GM18907 (cell line): ENCODE data around the gene NDOR1.

Experiments
- ATAC-seq: cut with Tn5 transposase; IDR thresholded peaks from one replicate; pipeline ENCODE4 v1.9.1; 2021; ENCODE audit warnings: mild to moderate bottlenecking, moderate library complexity; ENCODE audit not compliant: unreplicated experiment

The NDOR1 gene

DNA sequence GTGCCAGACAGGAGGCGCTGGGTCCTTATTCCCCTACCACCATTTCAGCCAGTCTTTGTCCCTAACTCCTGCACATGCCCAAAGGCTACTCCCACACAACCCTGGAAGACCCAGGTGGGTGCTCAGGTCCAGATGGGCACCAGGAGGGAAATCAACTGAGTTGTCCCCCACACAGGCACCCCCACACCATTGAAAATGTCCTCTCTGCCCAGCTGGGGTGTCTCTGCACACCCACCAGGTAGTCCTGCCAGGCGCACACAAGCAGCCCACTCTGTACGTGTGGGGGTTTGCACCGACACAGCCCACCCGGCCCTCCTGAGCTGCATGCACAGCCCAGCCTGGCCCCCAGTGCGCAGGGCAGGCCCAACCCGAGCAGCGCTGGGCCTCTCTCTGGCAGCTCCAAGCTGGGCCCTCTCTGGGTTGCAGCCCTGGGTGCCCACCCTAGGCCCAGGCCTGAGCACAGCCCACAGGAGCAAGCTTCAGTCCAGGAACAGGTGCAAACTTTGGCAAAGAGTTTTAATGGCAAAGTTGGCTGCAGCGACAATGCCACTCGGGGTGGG lies 14.3 kb downstream of the NDOR1 start:
- no peak for ATAC-seq

GRCh38 chr9:137220317-137221094 lies 15.0 kb downstream of the NDOR1 start:
- no peak for ATAC-seq

- ATAC-seq, result no peak
These were observed 15.6 kb downstream of the NDOR1 start for GRCh38 chr9:137221095-137221505.

DNA sequence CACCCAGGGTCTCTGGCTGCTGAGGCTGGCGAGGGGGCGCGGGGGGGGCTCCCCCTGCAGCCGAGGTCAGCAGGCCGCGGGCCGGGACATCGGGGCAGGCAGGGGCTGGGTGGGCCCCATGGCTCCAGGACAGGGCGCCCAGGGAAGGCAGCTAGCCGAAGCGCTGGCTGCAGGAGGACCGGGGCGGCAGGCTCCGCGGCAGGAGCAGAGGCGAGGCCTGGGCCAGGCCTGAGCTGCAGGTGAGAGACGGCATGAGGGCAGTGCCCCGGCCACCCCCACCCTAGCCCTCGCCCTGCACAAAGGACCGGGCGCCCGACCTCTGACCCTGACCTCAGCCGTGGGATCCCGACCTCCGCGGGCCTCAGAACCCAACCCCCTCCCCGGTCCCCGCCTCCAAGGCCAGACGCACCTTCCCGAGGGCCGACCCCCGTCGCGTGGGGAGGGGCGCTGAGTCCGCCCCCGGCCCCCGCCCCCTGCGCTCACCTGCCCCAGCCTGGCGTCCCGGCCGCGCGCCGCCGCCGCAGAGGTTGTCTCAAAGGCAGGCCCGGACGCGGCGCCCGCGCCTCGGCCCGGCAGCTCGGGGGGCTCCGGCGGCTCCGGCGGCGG lies 16.1 kb downstream of the NDOR1 start:
- no peak for ATAC-seq

- ATAC-seq, result peak; percentile 6
These were observed 16.9 kb downstream of the NDOR1 start, which contains the start of gene RNF208 for GRCh38 chr9:137222190-137223077. Gene RNF208, minus strand, starts transcription at chr9:137222240. Its CDS starts 1,028 bp downstream, at chr9:137221212.

DNA sequence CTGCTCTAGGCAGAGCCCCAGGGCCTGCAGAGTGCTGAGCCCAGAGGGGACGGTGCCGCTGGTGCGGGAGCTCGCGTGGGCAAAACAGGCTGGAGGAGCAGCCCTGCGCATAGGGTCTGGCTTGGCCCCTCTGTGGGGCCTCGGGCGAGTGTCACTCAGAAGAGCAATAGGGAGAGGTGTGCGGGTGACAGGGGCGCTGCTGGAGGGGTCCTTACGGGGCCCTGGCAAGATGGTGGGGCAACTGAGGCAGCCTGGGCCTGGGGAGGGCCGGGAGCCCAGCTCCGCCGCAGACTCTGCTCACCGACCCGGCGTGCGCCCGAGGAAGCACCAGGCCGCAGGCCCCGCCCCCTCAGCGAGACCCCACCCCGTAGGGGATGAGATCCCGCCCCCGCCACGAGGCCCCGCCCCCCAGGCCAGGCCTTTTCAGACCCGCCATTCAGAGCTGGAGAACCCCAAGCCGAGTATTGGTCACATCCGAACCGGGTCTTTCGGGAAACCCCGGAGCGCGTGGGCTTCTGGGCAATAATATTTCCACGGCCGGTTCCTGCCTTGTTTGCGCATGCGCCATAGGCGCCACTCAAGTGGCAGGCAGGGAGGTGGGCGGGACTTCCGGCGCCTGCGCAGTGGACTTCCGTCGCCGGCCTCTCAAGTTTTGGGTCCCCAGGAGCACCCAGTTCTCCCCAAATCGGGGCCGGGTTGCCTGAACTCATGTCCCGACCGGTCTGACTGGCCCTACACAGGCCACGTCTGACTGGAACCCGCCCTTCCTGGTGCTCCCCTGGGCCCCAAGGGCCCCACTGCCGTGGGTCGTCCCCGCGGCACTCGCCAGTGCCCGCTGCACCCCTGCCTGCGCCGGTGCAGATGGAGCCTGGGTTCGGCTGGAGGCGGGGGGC lies 17.8 kb downstream of the NDOR1 start:
- ATAC-seq, result peak; percentile 63

DNA sequence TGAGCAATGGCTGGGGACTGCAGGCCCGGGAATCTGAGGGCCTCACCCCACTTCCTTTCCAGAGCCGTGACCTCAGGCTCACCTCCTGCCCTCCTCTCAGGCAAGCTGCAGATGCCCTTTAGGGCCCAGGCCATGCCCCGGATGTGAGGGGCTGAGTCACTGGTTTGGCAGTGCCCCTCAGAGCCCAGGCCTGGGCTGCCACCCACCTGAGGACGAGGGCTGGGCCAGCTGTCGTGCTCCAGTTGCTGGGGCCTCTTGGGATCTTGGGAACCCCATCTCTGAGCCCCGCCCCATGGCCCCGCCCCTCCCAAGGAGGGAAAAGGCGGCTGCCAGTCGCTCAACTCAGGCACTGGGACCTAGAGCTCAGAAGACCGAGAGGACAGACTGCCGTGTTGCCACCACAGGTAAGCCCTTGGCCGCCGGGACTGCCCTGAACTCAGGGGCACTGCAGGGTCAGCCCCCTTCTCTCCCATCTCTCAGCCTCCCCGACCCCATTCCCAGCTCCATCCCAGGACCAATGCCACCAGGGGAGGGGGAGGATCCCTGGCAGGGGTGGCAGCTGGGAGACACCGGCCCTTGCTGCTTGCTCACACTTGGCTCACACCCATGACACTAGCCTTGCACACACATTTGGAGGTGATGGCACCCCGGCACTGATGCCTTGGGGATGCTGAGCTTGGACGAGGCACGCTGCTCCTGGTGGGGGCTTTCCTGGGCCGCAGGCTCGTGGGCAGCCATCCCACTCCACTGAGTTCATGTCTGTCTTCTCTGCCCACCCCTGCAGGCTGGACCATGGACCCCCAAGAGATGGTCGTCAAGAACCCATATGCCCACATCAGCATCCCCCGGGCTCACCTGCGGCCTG lies 19.6 kb downstream of the NDOR1 start, which contains the start of gene CYSRT1:
CYSRT1 (plus strand) TSS at position 345 of the 865 bp plus-strand sequence; CDS start at position 793, 448 bp downstream.
- no peak for ATAC-seq

GRCh38 chr9:137225699-137226331 lies 20.3 kb downstream of the NDOR1 start:
- ATAC-seq, result no peak

DNA sequence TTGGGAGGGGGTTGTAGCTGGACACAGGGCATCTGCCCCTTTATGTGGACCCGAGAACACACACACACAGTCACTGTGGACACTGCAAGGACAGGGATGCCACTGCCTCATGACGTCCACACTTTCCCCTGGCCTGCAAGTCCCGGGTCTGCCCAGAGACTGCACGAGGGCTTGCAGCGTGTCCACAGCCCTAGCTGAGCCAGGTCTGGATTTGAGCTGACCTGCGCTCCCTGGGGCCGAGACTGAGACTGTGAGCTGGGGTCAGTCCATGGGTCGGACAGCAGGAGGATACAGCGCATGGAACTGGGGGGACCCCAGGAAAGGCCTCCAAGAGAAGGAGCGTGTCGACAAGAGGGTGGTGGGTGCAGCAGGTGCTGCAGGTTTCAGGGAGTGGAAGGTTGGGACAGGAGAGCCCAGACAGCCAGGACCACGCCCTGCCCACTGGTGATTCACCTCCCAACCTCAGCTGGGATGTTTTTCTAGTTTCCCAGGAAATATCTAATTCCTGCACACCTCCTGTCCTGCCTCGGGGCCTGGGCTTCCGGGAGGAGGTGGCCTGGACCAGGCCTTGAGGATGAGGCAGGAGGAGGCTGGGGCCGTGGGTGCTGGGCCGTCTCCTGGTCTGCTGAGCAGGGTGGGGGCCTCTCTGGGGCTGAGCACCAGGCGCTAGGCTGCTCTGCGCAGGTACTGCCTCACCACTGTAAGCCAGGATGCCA lies 21.0 kb downstream of the NDOR1 start:
- no peak for ATAC-seq

DNA sequence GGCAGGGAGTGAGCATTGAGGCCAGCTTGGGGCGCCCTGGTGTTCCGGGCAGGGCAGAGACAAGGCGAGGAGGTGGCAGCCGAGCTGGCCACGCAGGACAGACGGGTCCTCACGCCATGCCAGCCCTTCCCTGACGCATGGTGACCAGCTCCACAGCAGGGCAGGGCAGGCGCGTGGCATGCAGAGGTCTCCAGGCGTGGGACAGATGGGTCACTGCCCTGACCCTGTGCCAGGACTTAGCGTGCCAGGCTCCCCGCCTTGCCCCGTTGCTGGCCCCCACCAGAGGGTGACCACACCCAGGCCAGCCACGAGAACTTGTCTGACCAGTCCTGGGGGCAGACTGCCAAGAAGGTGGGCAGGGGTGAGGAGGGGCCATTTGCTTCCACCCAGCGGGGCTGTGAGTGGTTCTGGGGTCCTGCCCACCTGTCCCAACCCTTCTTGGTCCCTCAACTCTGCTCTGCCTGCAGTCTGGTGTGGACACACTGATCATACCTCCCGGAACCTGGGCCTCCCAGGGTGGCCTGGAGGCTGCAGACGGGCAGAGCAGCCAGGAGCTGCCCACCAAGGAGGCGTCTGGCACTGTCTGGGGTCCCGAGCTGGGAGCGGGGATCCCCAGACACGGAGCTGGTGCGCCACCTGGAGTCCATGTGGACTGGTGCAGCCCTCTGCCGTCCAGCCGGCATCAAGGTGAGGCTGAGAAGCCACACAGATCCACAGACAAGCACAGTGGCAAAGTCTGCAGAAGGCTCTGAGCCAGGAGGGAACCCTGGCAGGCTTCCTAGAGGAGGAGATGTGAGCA lies 21.8 kb downstream of the NDOR1 start, which contains the start of gene RNF224:
RNF224 (plus strand) TSS at position 449 of the 799 bp plus-strand sequence. CDS start 834 bp downstream, outside the sequence.
- ATAC-seq, result no peak

GRCh38 chr9:137227853-137228505 lies 22.5 kb downstream of the NDOR1 start:
- ATAC-seq, result no peak

GRCh38 chr9:137228506-137228967 lies 23.0 kb downstream of the NDOR1 start:
- ATAC-seq, result no peak

DNA sequence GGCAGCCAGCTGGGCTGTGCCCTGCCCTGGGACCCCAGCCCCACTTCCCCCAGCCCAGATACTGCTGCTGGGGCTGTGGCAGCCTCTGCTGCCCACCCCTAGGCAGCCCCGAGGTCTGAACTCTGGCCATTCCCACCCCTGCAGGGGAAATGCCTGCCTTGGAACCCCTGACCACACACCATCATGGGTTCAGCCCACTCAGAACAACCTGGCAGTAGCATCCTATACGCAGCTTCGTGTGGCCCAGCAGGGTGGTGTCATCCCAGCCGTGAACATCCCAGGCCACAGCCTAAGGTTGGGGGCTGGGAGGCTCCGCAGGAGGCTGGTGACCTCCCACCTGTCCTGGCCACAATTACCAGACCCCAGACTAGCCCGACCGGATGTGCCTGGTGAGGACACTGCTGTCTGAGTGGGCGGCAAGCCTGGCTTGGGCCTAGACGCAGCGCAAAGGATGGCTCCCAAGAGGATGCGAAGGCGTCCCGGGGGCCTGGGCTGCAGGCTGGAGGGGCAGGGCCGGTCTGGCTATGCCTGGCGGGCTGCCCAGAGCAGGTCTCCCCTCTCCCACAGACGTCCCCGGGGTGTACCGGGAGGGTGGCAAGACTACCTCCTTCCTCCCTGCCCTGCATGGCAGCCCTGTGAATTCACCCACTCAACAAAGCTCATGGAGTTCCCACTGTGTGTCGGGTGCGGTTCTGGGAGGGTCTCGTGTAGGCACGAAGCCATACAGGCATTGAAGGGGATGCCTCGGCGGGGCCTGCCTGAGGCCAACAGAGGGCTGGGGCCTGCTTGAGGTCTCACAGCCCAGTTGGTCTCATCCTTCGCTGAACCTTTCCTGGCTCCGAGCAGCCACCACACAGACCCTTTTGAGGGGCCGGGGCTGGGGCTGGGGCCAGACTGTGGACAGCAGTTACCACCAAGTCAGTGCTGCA lies 23.7 kb downstream of the NDOR1 start:
- ATAC-seq, result no peak

- ATAC-seq, result no peak
These were observed 24.6 kb downstream of the NDOR1 start for GRCh38 chr9:137229903-137230704.
